OCI-LY1 (cell line): ENCODE measurements around the gene EMX1.

Experiments used
- H2AFZ ChIP-seq: fragments of 200-600 bp; sonication (generic), shearing (Covaris generic); 2 replicates; pipeline ENCODE4 v1.6.0; 2014; ENCODE audit warnings: antibody characterized with exemption, mild to moderate bottlenecking, low read length
- H3F3A ChIP-seq: fragments of 200-600 bp; sonication (generic), shearing (Covaris generic); 2 replicates; pipeline ENCODE4 v1.6.0; 2014; ENCODE audit warnings: mild to moderate bottlenecking, antibody characterized with exemption, low read length, moderate library complexity; ENCODE audit not compliant: insufficient read depth
- H3K27ac ChIP-seq: fragments of 200-600 bp; sonication (generic); 2 replicates; pipeline ENCODE4 v1.5.1; 2014; ENCODE audit warnings: low read length, mixed run types, mild to moderate bottlenecking, low read depth; ENCODE audit not compliant: poor library complexity, severe bottlenecking
- H3K27me3 ChIP-seq: fragments of 200-600 bp; sonication (generic); 2 replicates; pipeline ENCODE4 v1.6.0; 2014; ENCODE audit warnings: antibody characterized with exemption, mild to moderate bottlenecking, low read length, moderate library complexity; ENCODE audit not compliant: insufficient read depth
- H3K36me3 ChIP-seq: fragments of 200-600 bp; sonication (generic); 2 replicates; pipeline ENCODE4 v1.6.1; 2014; ENCODE audit warnings: mild to moderate bottlenecking, antibody characterized with exemption, low read length, moderate library complexity, mixed read lengths; ENCODE audit not compliant: insufficient read depth
- H3K4me1 ChIP-seq: fragments of 200-600 bp; sonication (generic); 2 replicates; pipeline ENCODE4 v1.5.1; 2014; ENCODE audit warnings: mild to moderate bottlenecking, low read length, moderate library complexity; ENCODE audit not compliant: insufficient read depth, severe bottlenecking
- H3K4me2 ChIP-seq: fragments of 200-600 bp; sonication (generic), shearing (Covaris generic); 2 replicates; pipeline ENCODE4 v1.6.1; 2014; ENCODE audit warnings: low read length
- H3K4me3 ChIP-seq: fragments of 200-600 bp; sonication (generic); 2 replicates; pipeline ENCODE4 v1.5.1; 2014; ENCODE audit warnings: low read length, low read depth, mild to moderate bottlenecking, mixed read lengths; ENCODE audit not compliant: poor library complexity, severe bottlenecking
- H3K79me2 ChIP-seq: fragments of 200-600 bp; shearing (Covaris generic); 2 replicates; pipeline ENCODE4 v1.6.1; 2016; ENCODE audit warnings: mixed run types, low read length, mixed read lengths; ENCODE audit not compliant: insufficient read depth
- H3K9ac ChIP-seq: fragments of 200-600 bp; sonication (generic), shearing (Covaris generic); 2 replicates; pipeline ENCODE4 v1.6.1; 2014; ENCODE audit warnings: mild to moderate bottlenecking, low read length, mixed read lengths
- H3K9me2 ChIP-seq: fragments of 200-600 bp; sonication (generic), shearing (Covaris generic); 2 replicates; pipeline ENCODE4 v1.6.1; 2014; ENCODE audit warnings: low read depth, mild to moderate bottlenecking, low read length, mixed read lengths
- H3K9me3 ChIP-seq: fragments of 200-600 bp; shearing (Covaris generic); 2 replicates; pipeline ENCODE4 v1.6.1; 2014; ENCODE audit warnings: low read length, mixed read lengths
- H4K20me1 ChIP-seq: fragments of 200-600 bp; sonication (generic), shearing (Covaris generic); 2 replicates; pipeline ENCODE4 v1.6.0; 2016; ENCODE audit warnings: mild to moderate bottlenecking, low read length; ENCODE audit not compliant: insufficient read depth
- EZH2 ChIP-seq: fragments of 200-600 bp; sonication (generic), shearing (Covaris generic); IDR thresholded peaks from 2 replicates; pipeline ENCODE4 v1.8.0; 2017; ENCODE audit warnings: borderline replicate concordance, mixed run types, mild to moderate bottlenecking, antibody characterized with exemption, low read length, moderate library complexity, mixed read lengths
- TF ChIP-seq, protein P1 (sequence below): fragments of 200-600 bp; sonication (generic), shearing (Covaris generic); IDR thresholded peaks from 2 replicates; pipeline ENCODE4 v1.5.1; 2017; ENCODE audit warnings: mild to moderate bottlenecking, antibody characterized with exemption, low read length, moderate library complexity, mixed read lengths

Gene EMX1

DNA sequence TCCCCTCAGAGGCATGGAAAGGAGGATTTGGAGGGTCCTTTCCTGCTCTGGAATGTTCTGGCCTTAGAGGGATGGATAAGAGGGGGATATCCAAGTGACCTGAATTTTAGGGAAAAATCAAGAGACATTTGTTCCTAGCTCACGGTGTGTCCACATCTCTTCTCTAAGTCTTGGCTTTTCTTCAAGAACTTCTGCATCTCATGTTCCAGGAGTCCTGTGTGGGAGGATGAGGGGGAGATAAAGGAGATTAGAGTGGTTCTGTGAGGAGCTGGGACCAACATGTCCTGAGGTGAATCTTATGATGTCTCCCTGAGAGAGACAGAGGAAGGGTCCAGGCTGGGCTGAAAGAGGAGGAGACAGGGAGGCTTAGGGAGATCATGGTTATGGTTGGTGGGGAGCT lies 11.7 kb downstream of the EMX1 start:
- no peak overlapping the region for H3K27ac ChIP-seq
- H3K4me2 ChIP-seq: no peak overlapping the region
- no peaks in the 10 kb centered on the region for H3K36me3 ChIP-seq
- no peak overlapping the region for H3K4me3 ChIP-seq
- H4K20me1 ChIP-seq: no peaks in the 10 kb centered on the region
- TF ChIP-seq, protein P1, sequence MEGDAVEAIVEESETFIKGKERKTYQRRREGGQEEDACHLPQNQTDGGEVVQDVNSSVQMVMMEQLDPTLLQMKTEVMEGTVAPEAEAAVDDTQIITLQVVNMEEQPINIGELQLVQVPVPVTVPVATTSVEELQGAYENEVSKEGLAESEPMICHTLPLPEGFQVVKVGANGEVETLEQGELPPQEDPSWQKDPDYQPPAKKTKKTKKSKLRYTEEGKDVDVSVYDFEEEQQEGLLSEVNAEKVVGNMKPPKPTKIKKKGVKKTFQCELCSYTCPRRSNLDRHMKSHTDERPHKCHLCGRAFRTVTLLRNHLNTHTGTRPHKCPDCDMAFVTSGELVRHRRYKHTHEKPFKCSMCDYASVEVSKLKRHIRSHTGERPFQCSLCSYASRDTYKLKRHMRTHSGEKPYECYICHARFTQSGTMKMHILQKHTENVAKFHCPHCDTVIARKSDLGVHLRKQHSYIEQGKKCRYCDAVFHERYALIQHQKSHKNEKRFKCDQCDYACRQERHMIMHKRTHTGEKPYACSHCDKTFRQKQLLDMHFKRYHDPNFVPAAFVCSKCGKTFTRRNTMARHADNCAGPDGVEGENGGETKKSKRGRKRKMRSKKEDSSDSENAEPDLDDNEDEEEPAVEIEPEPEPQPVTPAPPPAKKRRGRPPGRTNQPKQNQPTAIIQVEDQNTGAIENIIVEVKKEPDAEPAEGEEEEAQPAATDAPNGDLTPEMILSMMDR: no peak
- no peak for TF ChIP-seq EZH2
- H3K4me1 ChIP-seq: no peaks in the 10 kb centered on the region
- no peaks in the 10 kb centered on the region for H3K9me3 ChIP-seq
- no peak overlapping the region for H3K9ac ChIP-seq
- H3K9me2 ChIP-seq: no peaks in the 10 kb centered on the region
- no peaks in the 10 kb centered on the region for H3K27me3 ChIP-seq
- H3F3A ChIP-seq: no peaks in the 10 kb centered on the region
- H2AFZ ChIP-seq: no peak overlapping the region
- no peaks in the 10 kb centered on the region for H3K79me2 ChIP-seq

DNA sequence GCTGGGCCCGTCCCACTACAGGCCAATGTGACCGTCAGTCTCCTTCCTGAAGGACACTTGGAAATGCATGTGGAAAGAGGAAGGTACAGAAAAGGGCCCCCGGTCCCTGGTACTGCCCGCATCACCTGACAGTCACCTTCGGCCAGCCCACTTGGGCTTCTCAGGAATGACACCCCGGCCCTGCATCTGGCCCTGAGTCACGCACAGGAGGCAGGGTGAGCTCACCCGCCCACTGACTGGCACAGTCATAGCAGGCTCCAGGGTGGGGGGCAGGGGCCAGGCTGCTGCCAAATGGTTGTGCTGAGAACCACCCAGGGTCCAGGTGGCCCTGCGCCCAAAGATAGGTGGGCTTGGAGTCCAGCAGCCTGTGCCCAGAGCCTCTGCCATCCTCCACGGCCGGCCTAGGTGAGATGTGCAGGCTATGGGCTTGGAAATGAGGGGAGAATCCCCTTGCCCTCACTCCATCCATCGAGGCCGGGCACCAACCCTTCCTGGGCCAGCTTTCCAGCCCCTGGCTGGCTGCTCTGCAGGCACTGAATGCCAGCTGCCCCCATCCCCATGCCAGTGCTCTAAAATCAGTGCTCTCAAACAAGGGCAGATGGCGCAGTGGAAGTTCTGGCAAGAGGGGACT lies 14.1 kb downstream of the EMX1 start:
- H3K36me3 ChIP-seq: no peaks in the 10 kb centered on the region
- no peak overlapping the region for H3K27ac ChIP-seq
- H3F3A ChIP-seq: no peaks in the 10 kb centered on the region
- no peak overlapping the region for H2AFZ ChIP-seq
- H3K9me3 ChIP-seq: no peaks in the 10 kb centered on the region
- H3K27me3 ChIP-seq: no peaks in the 10 kb centered on the region
- no peak overlapping the region for H3K9ac ChIP-seq
- H3K79me2 ChIP-seq: no peaks in the 10 kb centered on the region
- H3K9me2 ChIP-seq: no peaks in the 10 kb centered on the region
- H4K20me1 ChIP-seq: no peaks in the 10 kb centered on the region
- no peaks in the 10 kb centered on the region for H3K4me1 ChIP-seq
- H3K4me2 ChIP-seq: no peak overlapping the region
- H3K4me3 ChIP-seq: no peak overlapping the region
- TF ChIP-seq, protein P1: no peak
- no peak for TF ChIP-seq EZH2

DNA sequence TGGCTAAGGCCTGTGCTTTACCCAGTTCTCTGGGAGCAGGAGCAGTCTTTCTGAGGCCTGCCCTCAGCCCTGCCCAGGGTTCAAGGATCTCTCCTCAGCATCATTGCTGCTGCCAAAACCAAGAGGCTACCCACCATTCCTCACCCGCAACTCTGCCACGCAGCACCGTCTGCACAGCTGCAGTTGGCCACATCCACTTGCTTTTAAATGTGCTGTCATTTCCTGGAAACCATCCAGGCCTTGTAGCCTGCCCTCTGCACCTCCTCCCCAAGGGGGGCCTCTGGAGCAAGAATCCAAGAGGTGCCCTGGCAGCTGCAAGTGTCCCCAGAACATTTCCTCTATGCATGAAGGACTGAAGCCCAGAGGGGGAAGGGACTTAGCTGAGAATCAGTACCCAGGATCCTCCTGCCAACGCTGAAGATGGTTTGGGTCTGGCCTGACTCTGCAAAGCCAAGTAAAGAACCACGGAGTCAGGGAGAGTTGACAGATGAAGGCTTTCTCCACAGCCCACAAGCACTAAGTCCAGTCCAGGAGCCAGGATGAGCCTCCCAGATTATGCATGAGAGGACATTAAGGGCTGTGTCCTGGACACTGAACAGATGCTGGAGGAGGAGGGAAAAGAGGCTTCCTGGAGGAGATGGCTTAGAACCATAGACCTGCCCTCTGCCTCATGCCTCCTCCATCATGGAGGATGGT lies 14.9 kb downstream of the EMX1 start:
- H3K4me3 ChIP-seq: no peak overlapping the region
- TF ChIP-seq EZH2: no peak
- TF ChIP-seq, protein P1: no peak
- no peaks in the 10 kb centered on the region for H3K9me2 ChIP-seq
- H3K27ac ChIP-seq: no peak overlapping the region
- no peaks in the 10 kb centered on the region for H3K79me2 ChIP-seq
- no peaks in the 10 kb centered on the region for H3F3A ChIP-seq
- no peaks in the 10 kb centered on the region for H3K4me1 ChIP-seq
- H3K36me3 ChIP-seq: no peaks in the 10 kb centered on the region
- H3K27me3 ChIP-seq: no peaks in the 10 kb centered on the region
- no peaks in the 10 kb centered on the region for H4K20me1 ChIP-seq
- H3K9ac ChIP-seq: no peak overlapping the region
- no peaks in the 10 kb centered on the region for H3K9me3 ChIP-seq
- H3K4me2 ChIP-seq: no peak overlapping the region
- H2AFZ ChIP-seq: no peak overlapping the region
